ENCODE results near the gene CEP19.

The CEP19 gene

DNA sequence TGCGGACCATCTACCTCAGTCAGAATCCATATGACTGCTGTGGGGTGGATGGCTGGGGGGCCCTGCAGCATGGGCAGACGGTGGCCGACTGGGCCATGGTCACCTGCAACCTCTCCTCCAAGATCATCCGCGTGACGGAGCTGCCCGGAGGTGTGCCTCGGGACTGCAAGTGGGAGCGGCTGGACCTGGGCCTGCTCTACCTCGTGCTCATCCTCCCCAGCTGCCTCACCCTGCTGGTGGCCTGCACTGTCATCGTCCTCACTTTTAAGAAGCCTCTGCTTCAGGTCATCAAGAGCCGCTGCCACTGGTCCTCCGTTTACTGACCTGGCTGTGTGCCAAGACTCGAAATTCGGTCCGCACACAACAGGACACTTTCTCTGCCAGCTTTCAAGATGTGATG, 50.6 kb downstream of the CEP19 start:
- TF ChIP-seq, protein P1, sequence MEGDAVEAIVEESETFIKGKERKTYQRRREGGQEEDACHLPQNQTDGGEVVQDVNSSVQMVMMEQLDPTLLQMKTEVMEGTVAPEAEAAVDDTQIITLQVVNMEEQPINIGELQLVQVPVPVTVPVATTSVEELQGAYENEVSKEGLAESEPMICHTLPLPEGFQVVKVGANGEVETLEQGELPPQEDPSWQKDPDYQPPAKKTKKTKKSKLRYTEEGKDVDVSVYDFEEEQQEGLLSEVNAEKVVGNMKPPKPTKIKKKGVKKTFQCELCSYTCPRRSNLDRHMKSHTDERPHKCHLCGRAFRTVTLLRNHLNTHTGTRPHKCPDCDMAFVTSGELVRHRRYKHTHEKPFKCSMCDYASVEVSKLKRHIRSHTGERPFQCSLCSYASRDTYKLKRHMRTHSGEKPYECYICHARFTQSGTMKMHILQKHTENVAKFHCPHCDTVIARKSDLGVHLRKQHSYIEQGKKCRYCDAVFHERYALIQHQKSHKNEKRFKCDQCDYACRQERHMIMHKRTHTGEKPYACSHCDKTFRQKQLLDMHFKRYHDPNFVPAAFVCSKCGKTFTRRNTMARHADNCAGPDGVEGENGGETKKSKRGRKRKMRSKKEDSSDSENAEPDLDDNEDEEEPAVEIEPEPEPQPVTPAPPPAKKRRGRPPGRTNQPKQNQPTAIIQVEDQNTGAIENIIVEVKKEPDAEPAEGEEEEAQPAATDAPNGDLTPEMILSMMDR (conservative IDR thresholded peaks at IDR 0.05): no peak
- no peak overlapping the region for H3K27ac ChIP-seq

DNA sequence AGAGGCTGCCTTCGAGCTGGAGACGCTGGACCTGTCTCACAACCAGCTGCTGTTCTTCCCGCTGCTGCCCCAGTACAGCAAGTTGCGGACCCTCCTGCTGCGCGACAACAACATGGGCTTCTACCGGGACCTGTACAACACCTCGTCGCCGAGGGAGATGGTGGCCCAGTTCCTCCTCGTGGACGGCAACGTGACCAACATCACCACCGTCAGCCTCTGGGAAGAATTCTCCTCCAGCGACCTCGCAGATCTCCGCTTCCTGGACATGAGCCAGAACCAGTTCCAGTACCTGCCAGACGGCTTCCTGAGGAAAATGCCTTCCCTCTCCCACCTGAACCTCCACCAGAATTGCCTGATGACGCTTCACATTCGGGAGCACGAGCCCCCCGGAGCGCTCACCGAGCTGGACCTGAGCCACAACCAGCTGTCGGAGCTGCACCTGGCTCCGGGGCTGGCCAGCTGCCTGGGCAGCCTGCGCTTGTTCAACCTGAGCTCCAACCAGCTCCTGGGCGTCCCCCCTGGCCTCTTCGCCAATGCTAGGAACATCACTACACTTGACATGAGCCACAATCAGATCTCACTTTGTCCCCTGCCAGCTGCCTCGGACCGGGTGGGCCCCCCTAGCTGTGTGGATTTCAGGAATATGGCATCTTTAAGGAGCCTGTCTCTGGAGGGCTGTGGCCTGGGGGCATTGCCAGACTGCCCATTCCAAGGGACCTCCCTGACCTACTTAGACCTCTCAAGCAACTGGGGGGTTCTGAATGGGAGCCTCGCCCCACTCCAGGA, 51.5 kb downstream of the CEP19 start:
- H3K27ac ChIP-seq: peak overlapping the region; percentile 42; the same call in 1 of the 2 replicates
- TF ChIP-seq, protein P1 (conservative IDR thresholded peaks at IDR 0.05): no peak

DNA sequence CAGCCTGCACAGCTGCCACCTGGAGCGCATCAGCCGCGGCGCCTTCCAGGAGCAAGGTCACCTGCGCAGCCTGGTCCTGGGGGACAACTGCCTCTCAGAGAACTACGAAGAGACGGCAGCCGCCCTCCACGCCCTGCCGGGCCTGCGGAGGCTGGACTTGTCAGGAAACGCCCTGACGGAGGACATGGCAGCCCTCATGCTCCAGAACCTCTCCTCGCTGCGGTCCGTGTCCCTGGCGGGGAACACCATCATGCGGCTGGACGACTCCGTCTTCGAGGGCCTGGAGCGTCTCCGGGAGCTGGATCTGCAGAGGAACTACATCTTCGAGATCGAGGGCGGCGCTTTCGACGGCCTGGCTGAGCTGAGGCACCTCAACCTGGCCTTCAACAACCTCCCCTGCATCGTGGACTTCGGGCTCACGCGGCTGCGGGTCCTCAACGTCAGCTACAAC, 52.1 kb downstream of the CEP19 start:
- H3K27ac ChIP-seq: no peak overlapping the region; the same call in 1 of the 2 replicates
- TF ChIP-seq, protein P1 (conservative IDR thresholded peaks at IDR 0.05): no peak
